HG02623 (cell line): ENCODE results near the gene CBFA2T2.
"Not testable (repeated sequence)": the region's sequence is repeated elsewhere in the genome, so short reads cannot be mapped to it uniquely, and the experiment has no call there.

Source experiments
- ATAC-seq: cut with Tn5 transposase; IDR thresholded peaks from one replicate; pipeline ENCODE4 v1.9.1; 2021; ENCODE audit warnings: moderate library complexity; ENCODE audit not compliant: unreplicated experiment

The CBFA2T2 gene

GRCh38 chr20:33470457-33470856 lies 19.4 kb upstream of the CBFA2T2 start:
- no peak for ATAC-seq

GRCh38 chr20:33470866-33471265 lies 19.0 kb upstream of the CBFA2T2 start:
- ATAC-seq, result no peak

GRCh38 chr20:33472868-33473435 lies 16.9 kb upstream of the CBFA2T2 start:
- no peak for ATAC-seq

GRCh38 chr20:33474097-33474873 lies 15.6 kb upstream of the CBFA2T2 start:
- ATAC-seq, result no peak

GRCh38 chr20:33474963-33475362 lies 14.9 kb upstream of the CBFA2T2 start:
- ATAC-seq, result no peak

- ATAC-seq, result no peak
Measured at GRCh38 chr20:33475381-33476152, 14.3 kb upstream of the CBFA2T2 start.

GRCh38 chr20:33477386-33478234 lies 12.3 kb upstream of the CBFA2T2 start:
- ATAC-seq, result no peak

- no peak for ATAC-seq
Measured at GRCh38 chr20:33480048-33480447, 9.8 kb upstream of the CBFA2T2 start.

GRCh38 chr20:33481431-33481941 lies 8.4 kb upstream of the CBFA2T2 start:
- ATAC-seq, result no peak

GRCh38 chr20:33482581-33482980 lies 7.3 kb upstream of the CBFA2T2 start:
- ATAC-seq, result no peak

- not testable (repeated sequence) for ATAC-seq
Measured at GRCh38 chr20:33483186-33483585, 6.7 kb upstream of the CBFA2T2 start.

- ATAC-seq, result no peak
Measured at GRCh38 chr20:33488201-33488600, 1.7 kb upstream of the CBFA2T2 start.

GRCh38 chr20:33488661-33489494 lies 1.0 kb upstream of the CBFA2T2 start:
- ATAC-seq, result not testable (repeated sequence)

- ATAC-seq, result peak; percentile 90
Measured at GRCh38 chr20:33489495-33490022, 337 bp upstream of the CBFA2T2 start.

GRCh38 chr20:33490934-33491656 lies 1.2 kb downstream of the CBFA2T2 start:
- ATAC-seq, result no peak

- no peak for ATAC-seq
Measured at GRCh38 chr20:33493076-33493766, 3.3 kb downstream of the CBFA2T2 start.

- not testable (repeated sequence) for ATAC-seq
Measured at GRCh38 chr20:33496776-33497175, 6.9 kb downstream of the CBFA2T2 start.

GRCh38 chr20:33499355-33499754 lies 9.5 kb downstream of the CBFA2T2 start:
- no peak for ATAC-seq
